GM18519 (cell line): ENCODE results near the gene KRTAP10-1.

Experiments
- ATAC-seq: cut with Tn5 transposase; IDR thresholded peaks from one replicate; pipeline ENCODE4 v1.9.1; 2021; ENCODE audit warnings: mild to moderate bottlenecking, moderate library complexity; ENCODE audit not compliant: unreplicated experiment, low FRiP score

KRTAP10-1 gene

GRCh38 chr21:44530221-44530902 lies 9.6 kb downstream of the KRTAP10-1 start:
- ATAC-seq = no peak

- no peak for ATAC-seq
These were observed 10.4 kb downstream of the KRTAP10-1 start for GRCh38 chr21:44529503-44530125.

- no peak for ATAC-seq
These were observed 11.0 kb downstream of the KRTAP10-1 start for GRCh38 chr21:44529011-44529421.

GRCh38 chr21:44528634-44528995 lies 11.4 kb downstream of the KRTAP10-1 start:
- ATAC-seq = no peak

GRCh38 chr21:44527983-44528633 lies 11.9 kb downstream of the KRTAP10-1 start:
- no peak for ATAC-seq

GRCh38 chr21:44527156-44527982 lies 12.6 kb downstream of the KRTAP10-1 start:
- no peak for ATAC-seq

GRCh38 chr21:44526096-44526997 lies 13.6 kb downstream of the KRTAP10-1 start:
- ATAC-seq = no peak

- ATAC-seq = no peak
These were observed 14.5 kb downstream of the KRTAP10-1 start for GRCh38 chr21:44525391-44526095.

- no peak for ATAC-seq
These were observed 15.3 kb downstream of the KRTAP10-1 start for GRCh38 chr21:44524414-44525371.

- no peak for ATAC-seq
These were observed 16.2 kb downstream of the KRTAP10-1 start for GRCh38 chr21:44523567-44524413.

- ATAC-seq = no peak
These were observed 17.2 kb downstream of the KRTAP10-1 start for GRCh38 chr21:44522753-44523204.

- no peak for ATAC-seq
These were observed 17.9 kb downstream of the KRTAP10-1 start for GRCh38 chr21:44521928-44522752.

- ATAC-seq = no peak
These were observed 18.6 kb downstream of the KRTAP10-1 start for GRCh38 chr21:44521301-44521927.

GRCh38 chr21:44520326-44521300 lies 19.4 kb downstream of the KRTAP10-1 start:
- ATAC-seq = no peak
